ENCODE data around the gene RNF144B. TPM values are rescaled to one million over a fixed set of nuclear protein-coding genes. Genes with fewer than 3 reads are reported as not detected.
"Not testable (repeated sequence)": the region's sequence is repeated elsewhere in the genome, so short reads cannot be mapped to it uniquely, and the experiment has no call there.

Gene RNF144B
- total RNA-seq, 1 donor from 2014 or later: 13.5 TPM

DNA sequence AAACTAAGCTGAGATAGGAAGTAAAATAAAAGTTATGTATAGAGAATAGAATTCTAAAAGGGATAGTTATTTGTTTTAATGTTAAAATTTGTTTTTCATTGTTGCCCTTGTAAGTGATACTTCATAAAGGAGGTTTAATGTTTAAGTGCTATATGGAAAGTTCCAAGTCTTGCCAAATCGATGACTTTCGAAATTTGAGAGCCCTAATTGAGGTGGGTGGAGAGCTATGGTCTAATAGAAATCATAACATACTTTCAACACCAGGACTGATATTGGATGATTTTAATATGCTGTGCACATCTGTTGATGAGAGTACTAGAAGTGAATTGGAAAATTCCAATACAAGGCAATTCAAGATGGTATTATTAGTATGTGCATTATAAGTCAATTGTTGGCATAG is 64.6 kb downstream of the RNF144B start:
- no peaks in the 10 kb centered on the region for H3K27me3 Mint-ChIP-seq
- no peak overlapping the region for H3K4me3 Mint-ChIP-seq

GRCh38 chr6:18454446-18454845 is 67.3 kb downstream of the RNF144B start:
- ChIA-PET POLR2A (no interaction called here), CTCF (no interaction called here)
- Mint-ChIP-seq H3K27ac (no peak overlapping the region), H3K36me3 (ENCODE audit: low read depth) (peaks cover 25% of the 10 kb centered on the region), H3K4me1 (peaks cover 9% of the 10 kb centered on the region), H3K4me3 (no peak overlapping the region), H3K9me3 (no peaks in the 10 kb centered on the region), H3K27me3 (no peaks in the 10 kb centered on the region)
- ATAC-seq (ENCODE audit: low read depth) (no peak), DNase-seq (no peak)
- intact Hi-C loops (cut with micrococcal nuclease): no loop called here
- no peak for TF ChIP-seq CTCF (IDR thresholded peaks at IDR 0.05)

More for the DNA sequence above, 64.6 kb downstream of the RNF144B start:
- no peak overlapping the region for H3K27ac Mint-ChIP-seq
- TF ChIP-seq CTCF (IDR thresholded peaks at IDR 0.05): no peak
- ChIA-PET CTCF (no interaction called here), POLR2A (no interaction called here)
- peaks cover 6% of the 10 kb centered on the region for H3K36me3 Mint-ChIP-seq (ENCODE audit: low read depth)
- no peak for DNase-seq
- intact Hi-C loops (cut with micrococcal nuclease): no loop called here
- H3K9me3 Mint-ChIP-seq: no peaks in the 10 kb centered on the region
- no peak for ATAC-seq (ENCODE audit: low read depth)
- peaks cover 2% of the 10 kb centered on the region for H3K4me1 Mint-ChIP-seq

DNA sequence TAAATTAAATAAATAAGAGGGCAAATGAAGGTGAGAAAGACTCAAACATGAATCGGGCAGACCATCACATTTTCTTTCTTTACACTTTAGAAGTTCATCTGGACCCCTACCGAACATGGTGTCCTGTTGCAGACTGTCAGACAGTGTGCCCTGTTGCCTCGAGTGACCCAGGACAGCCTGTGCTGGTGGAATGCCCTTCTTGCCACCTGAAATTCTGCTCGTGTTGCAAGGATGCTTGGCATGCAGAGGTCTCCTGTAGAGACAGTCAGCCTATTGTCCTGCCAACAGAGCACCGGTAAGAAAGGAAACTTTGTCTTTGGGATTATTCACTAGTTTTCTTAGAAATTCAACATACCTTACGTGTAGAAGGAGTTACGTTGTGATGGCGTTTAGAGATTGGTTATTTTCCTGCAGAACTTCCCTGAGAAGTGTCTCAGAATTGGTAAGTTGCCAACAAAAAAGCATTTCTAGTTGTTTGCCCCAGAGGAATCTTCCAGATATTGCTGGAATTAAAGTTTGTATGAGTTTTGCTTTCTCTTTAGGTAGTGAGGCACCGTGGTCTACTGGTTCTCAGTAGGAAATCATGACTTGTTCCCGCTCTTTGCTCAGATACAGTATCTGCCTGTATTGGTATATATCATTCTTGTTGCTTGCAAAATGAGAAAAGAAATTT is 70.1 kb downstream of the RNF144B start:
- no peak for TF ChIP-seq CTCF (IDR thresholded peaks at IDR 0.05)
- Mint-ChIP-seq H3K4me3 (no peak overlapping the region), H3K27ac (no peak overlapping the region), H3K27me3 (no peaks in the 10 kb centered on the region), H3K36me3 (ENCODE audit: low read depth) (peaks cover 52% of the 10 kb centered on the region), H3K4me1 (peaks cover 7% of the 10 kb centered on the region), H3K9me3 (peaks cover 3% of the 10 kb centered on the region)
- intact Hi-C loops (cut with micrococcal nuclease): loop anchor here (5.0 kb wide), 1 partner anchor 40 kb away; no protein-coding TSS in a partner anchor
- CTCF ChIA-PET: no interaction called here
- DNase-seq (no peak), ATAC-seq (ENCODE audit: low read depth) (no peak)
- POLR2A ChIA-PET: no interaction called here

DNA sequence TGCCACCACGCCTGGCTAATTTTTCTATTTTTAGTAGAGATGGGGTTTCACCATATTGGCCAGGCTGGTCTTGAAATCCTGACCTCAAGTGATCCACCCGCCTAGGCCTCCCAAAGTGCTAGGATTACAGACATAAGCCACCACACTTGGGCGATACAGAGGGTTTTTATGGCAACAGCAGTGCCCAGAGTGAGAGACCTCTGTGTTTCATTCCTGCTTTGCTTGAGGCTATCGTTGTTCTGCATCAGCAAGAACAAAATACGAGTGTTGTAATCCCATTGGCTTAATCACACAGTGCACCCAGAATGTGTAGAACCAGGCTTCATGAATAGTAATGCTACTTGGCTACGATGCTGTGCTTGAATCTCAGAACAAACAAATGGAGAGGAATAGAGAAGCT is 70.9 kb downstream of the RNF144B start:
- ATAC-seq (ENCODE audit: low read depth); H3K27me3 Mint-ChIP-seq; H3K9me3 Mint-ChIP-seq: not testable (repeated sequence)

GRCh38 chr6:18463429-18463828 is 76.3 kb downstream of the RNF144B start:
- peaks cover 3% of the 10 kb centered on the region for H3K9me3 Mint-ChIP-seq

More for the DNA sequence above, 70.9 kb downstream of the RNF144B start:
- H3K4me1 Mint-ChIP-seq, H3K27ac Mint-ChIP-seq, POLR2A ChIA-PET, DNase-seq, H3K4me3 Mint-ChIP-seq, CTCF ChIA-PET: not testable (repeated sequence)
- intact Hi-C loops (cut with micrococcal nuclease): loop anchor here (5.0 kb wide), 1 partner anchor 41 kb away; no protein-coding TSS in a partner anchor
- peaks cover 59% of the 10 kb centered on the region for H3K36me3 Mint-ChIP-seq (ENCODE audit: low read depth)

More at GRCh38 chr6:18463429-18463828, 76.3 kb downstream of the RNF144B start:
- DNase-seq: no peak
- peaks cover 88% of the 10 kb centered on the region for H3K36me3 Mint-ChIP-seq (ENCODE audit: low read depth)
- no peaks in the 10 kb centered on the region for H3K27me3 Mint-ChIP-seq
- ATAC-seq (ENCODE audit: low read depth): no peak
- no peak overlapping the region for H3K27ac Mint-ChIP-seq
- ChIA-PET CTCF (no interaction called here), POLR2A (no interaction called here)
- TF ChIP-seq CTCF (IDR thresholded peaks at IDR 0.05): no peak
- intact Hi-C loops (cut with micrococcal nuclease): no loop called here
- no peak overlapping the region for H3K4me3 Mint-ChIP-seq
- no peaks in the 10 kb centered on the region for H3K4me1 Mint-ChIP-seq

All from activated B cell treated with CpG ODN at 0.5 μM for 24 hours (primary cell).